Spleen (tissue), 11 donors: ENCODE measurements around the gene TSPAN19. TPM values are rescaled to one million over a fixed set of nuclear protein-coding genes. Genes with fewer than 3 reads are reported as not detected.

Experiments used
- DNase-seq: peaks from one replicate; pipeline ENCODE4 v3.0.0-alpha.2; 2020
- H3K27ac ChIP-seq, 8 donors: fragments of 200-600 bp; sonication (generic) in 7 of 8; 1 replicate in 4 of 8; 2 replicates in 4 of 8; pipeline versions ENCODE4 v1.5.0 to v1.8.0; 2016 to 2021; ENCODE audit warnings: inconsistent platforms in 4 of 8, mild to moderate bottlenecking in 4 of 8, moderate library complexity in 1 of 8
- H3K27me3 ChIP-seq, 7 donors: fragments of 200-600 bp; sonication (generic) in 6 of 7; replicated peaks in 1 of 7; 1 replicate in 4 of 7; 2 replicates in 3 of 7; pipeline versions ENCODE4 v1.5.0 to v1.8.0; 2016 to 2021; ENCODE audit warnings: inconsistent platforms in 3 of 7, mild to moderate bottlenecking in 1 of 7
- H3K36me3 ChIP-seq, 6 donors: fragments of 200-600 bp; sonication (generic) in 5 of 6; 1 replicate in 4 of 6; 2 replicates in 2 of 6; pipeline versions ENCODE4 v1.5.0 to v1.8.0; 2016 to 2021; ENCODE audit warnings: inconsistent platforms in 2 of 6
- H3K4me1 ChIP-seq, 6 donors: fragments of 200-600 bp; sonication (generic) in 5 of 6; 1 replicate in 3 of 6; 2 replicates in 3 of 6; pipeline versions ENCODE4 v1.5.0 to v1.8.0; 2016 to 2021; ENCODE audit warnings: inconsistent platforms in 3 of 6
- H3K4me3 ChIP-seq, 8 donors: fragments of 200-600 bp; sonication (generic) in 7 of 8; 1 replicate in 4 of 8; 2 replicates in 4 of 8; pipeline versions ENCODE4 v1.5.0 to v1.8.0; 2016 to 2021; ENCODE audit warnings: inconsistent platforms in 4 of 8, mild to moderate bottlenecking in 4 of 8, moderate library complexity in 2 of 8
- H3K9me3 ChIP-seq, 8 donors: fragments of 200-600 bp; sonication (generic) in 7 of 8; 1 replicate in 4 of 8; 2 replicates in 4 of 8; pipeline versions ENCODE4 v1.5.0 to v1.8.0; 2016 to 2021; ENCODE audit warnings: inconsistent platforms in 4 of 8
- CTCF ChIP-seq, 11 experiments: fragments of 200-600 bp in 7 of 11; fragments of 450-650 bp in 4 of 11; sonication (generic) in 4 of 11; IDR thresholded peaks in 8 of 11; conservative IDR thresholded peaks in 3 of 11; 1 replicate in 7 of 11; 2 replicates in 4 of 11; pipeline versions ENCODE4 v1.4.0 to v1.8.0; 2016 to 2021; ENCODE audit warnings: antibody characterized with exemption in 11 of 11, inconsistent platforms in 4 of 11, mild to moderate bottlenecking in 1 of 11
- POLR2A ChIP-seq, 3 donors: fragments of 450-650 bp; IDR thresholded peaks; one replicate each; pipeline ENCODE4 v1.5.1; 2017; ENCODE audit warnings: antibody characterized with exemption in 3 of 3, mild to moderate bottlenecking in 1 of 3
- POLR2AphosphoS5 ChIP-seq, 3 donors: sonication (generic); formaldehyde crosslinking; IDR thresholded peaks; one replicate each; pipeline ENCODE4 v1.5.1; 2017; ENCODE audit warnings: antibody characterized with exemption in 3 of 3
- WGBS, 5 donors: extraction: QIAGEN DNeasy Blood & Tissue Kit in 3 of 5; methylation state at CpG; one replicate each; pipeline versions ENCODE4 v1.1.5 to v1.1.7; 2013 to 2018; 5-methylcytosine and 5-hydroxymethylcytosine counted together
- intact Hi-C: fragments of 100-400 bp; cut with DNase I; formaldehyde crosslinking; loops from one replicate; pipeline ENCODE4 v1.15.0; 2023; ENCODE audit warnings: low total_unique reads
- polyA plus RNA-seq, 3 donors: library from polyadenylated mRNA; stranded (reverse); fragments of 200-250 nt; gene quantifications; one replicate each; pipeline ENCODE4 v1.2.1, GENCODE V29; 2013
- total RNA-seq, 7 donors: library from RNA; depleted of rRNA in 3 of 7; stranded (reverse); fragments of >200 nt in 3 of 7; fragmentation: NEBNext Ultra II Directional in 4 of 7; extraction: Animal tissue kit (Norgen Biotek cat#: 25700) in 4 of 7; gene quantifications; one replicate each; pipeline versions ENCODE4 v1.1.0 to v1.2.1, GENCODE V29; 2016 to 2021
- donor health status: healthy with polysubstance abuse.
- donor health status: DM: no; HTN: no; CAD: no; lungs with moderate emphysema.
- donor health status: DM: no; HTN: no; CAD: no.
- donor health status: Bipolar disorder and iron deficiency.
- donor health status: healthy.
- donor health status: DM: no; HTN: no; CAD: no.
- donor health status: DM: yes; HTN: yes; CAD: no.

Gene TSPAN19
- total and polyA plus RNA-seq, 10 donors: 0.11 to 1.1 (median 0.51) TPM; not detected in 5

DNA sequence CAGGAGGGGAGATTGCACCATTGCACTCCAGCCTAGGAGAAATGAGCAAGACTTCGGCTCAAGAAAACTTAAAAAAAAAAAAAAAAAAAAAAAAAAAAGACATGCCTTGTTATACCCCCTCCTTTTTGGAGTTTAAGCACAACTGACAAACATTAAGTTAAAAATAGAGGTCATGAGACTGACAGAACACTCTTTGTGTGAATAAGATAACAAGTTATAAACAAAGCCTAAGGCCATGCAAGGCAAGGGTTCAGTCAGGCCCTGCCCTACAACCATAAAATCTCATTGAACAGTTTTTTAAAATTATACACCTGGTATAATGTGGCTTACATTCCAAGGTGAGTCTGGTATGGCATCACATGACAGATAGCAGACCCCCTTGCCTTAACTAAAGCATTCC is 39.3 kb downstream of the TSPAN19 start:
- DNase-seq: no peak
- H3K9me3 ChIP-seq: no peaks in the 10 kb centered on the region
- no peak overlapping the region for H3K4me3 ChIP-seq
- no peak overlapping the region for H3K27ac ChIP-seq
- no peaks in the 10 kb centered on the region for H3K4me1 ChIP-seq
- 71 to 88% (median 83%) methylated on average over 1 of the region's 1 CpG for WGBS, 5 donors
- intact Hi-C loops: no loop called here
- no peaks in the 10 kb centered on the region for H3K36me3 ChIP-seq
- H3K27me3 ChIP-seq: no peaks in the 10 kb centered on the region
- TF ChIP-seq POLR2AphosphoS5 (IDR thresholded peaks at IDR 0.05): no peak
- no peak for TF ChIP-seq CTCF (IDR thresholded peaks at IDR 0.05 in 8 of 11, conservative IDR thresholded peaks at IDR 0.05 in 3 of 11)
- TF ChIP-seq POLR2A (IDR thresholded peaks at IDR 0.05): no peak

DNA sequence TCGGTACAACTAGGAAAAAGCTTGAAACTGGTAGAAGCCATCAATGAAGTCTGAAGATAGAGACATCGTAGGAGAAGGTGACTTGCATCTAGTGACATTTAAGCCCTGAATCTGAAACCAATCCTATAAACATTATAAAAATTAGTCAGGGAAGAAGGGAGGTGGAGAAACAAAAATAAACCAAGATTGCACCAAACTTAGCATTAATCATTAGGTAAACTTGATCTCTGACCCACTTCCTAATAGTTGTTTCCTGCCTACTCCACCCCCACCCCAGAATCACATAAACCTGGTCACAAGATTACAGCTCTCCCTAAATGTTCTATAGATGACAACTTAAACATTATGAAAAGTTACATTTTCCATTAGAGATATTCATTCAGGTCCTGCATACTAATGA is 40.4 kb downstream of the TSPAN19 start:
- intact Hi-C loops: no loop called here
- WGBS, 5 donors: 60 to 74% (median 70%) methylated on average over 2 of the region's 2 CpGs
- H3K27ac ChIP-seq: no peak overlapping the region
- no peaks in the 10 kb centered on the region for H3K36me3 ChIP-seq
- H3K4me1 ChIP-seq: no peaks in the 10 kb centered on the region
- no peaks in the 10 kb centered on the region for H3K27me3 ChIP-seq
- H3K4me3 ChIP-seq: no peak overlapping the region
- no peak for DNase-seq
- TF ChIP-seq CTCF (IDR thresholded peaks at IDR 0.05 in 8 of 11, conservative IDR thresholded peaks at IDR 0.05 in 3 of 11): no peak
- no peak for TF ChIP-seq POLR2AphosphoS5 (IDR thresholded peaks at IDR 0.05)
- TF ChIP-seq POLR2A (IDR thresholded peaks at IDR 0.05): no peak
- H3K9me3 ChIP-seq: no peaks in the 10 kb centered on the region

- intact Hi-C loops: no loop called here
- no peak for DNase-seq
- Histone ChIP-seq H3K4me1 (no peaks in the 10 kb centered on the region), H3K4me3 (no peak overlapping the region), H3K27ac (no peak overlapping the region), H3K9me3 (no peaks in the 10 kb centered on the region), H3K27me3 (no peaks in the 10 kb centered on the region), H3K36me3 (no peaks in the 10 kb centered on the region)
- TF ChIP-seq POLR2AphosphoS5 (IDR thresholded peaks at IDR 0.05) (no peak), POLR2A (IDR thresholded peaks at IDR 0.05) (no peak), CTCF (IDR thresholded peaks at IDR 0.05 in 8 of 11, conservative IDR thresholded peaks at IDR 0.05 in 3 of 11) (no peak)
Measured at GRCh38 chr12:84994426-84994825, 41.7 kb downstream of the TSPAN19 start.

DNA sequence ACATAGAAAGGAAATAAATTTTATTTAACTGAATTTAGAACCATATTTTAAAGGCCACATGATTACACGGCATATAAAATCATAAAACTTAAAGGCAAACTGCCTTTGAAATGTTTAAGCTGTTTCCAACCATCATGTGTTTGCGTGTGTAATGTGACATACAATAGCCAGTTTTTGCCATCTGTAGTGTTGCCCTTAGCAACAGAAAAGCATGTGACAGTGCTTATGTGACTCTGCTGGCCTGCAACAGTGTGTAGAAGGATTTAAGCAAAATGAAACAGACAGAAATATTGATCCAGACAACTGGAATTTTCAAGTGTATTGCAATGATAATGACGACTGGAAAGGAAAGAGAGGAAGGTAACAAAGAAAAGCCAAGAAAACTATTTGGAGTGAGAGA is 49.5 kb downstream of the TSPAN19 start:
- Histone ChIP-seq H3K27me3 (no peaks in the 10 kb centered on the region), H3K4me3 (no peak overlapping the region), H3K9me3 (no peaks in the 10 kb centered on the region), H3K36me3 (no peaks in the 10 kb centered on the region), H3K4me1 (no peaks in the 10 kb centered on the region), H3K27ac (no peak overlapping the region)
- 70 to 80% (median 78%) methylated on average over 3 of the region's 3 CpGs for WGBS, 5 donors
- intact Hi-C loops: no loop called here
- DNase-seq: no peak
- TF ChIP-seq CTCF (IDR thresholded peaks at IDR 0.05 in 8 of 11, conservative IDR thresholded peaks at IDR 0.05 in 3 of 11): no peak
- TF ChIP-seq POLR2AphosphoS5 (IDR thresholded peaks at IDR 0.05): no peak
- no peak for TF ChIP-seq POLR2A (IDR thresholded peaks at IDR 0.05)
